HepG2 (cell line): ENCODE data around the gene ZNF30. TPM values are rescaled to one million over a fixed set of nuclear protein-coding genes. Genes with fewer than 3 reads are reported as not detected.

ENCODE experiments used
- ADNP ChIP-seq: sonication (generic); formaldehyde crosslinking; IDR thresholded peaks from 2 replicates; pipeline ENCODE4 v1.4.0; 2020; ENCODE audit warnings: missing genetic modification reagents
- AGO1 ChIP-seq: fragments of 200-400 bp; formaldehyde crosslinking; IDR thresholded peaks from 2 replicates; pipeline ENCODE4 v1.6.1; 2017; ENCODE audit warnings: mild to moderate bottlenecking, low read depth, low read length, moderate library complexity; ENCODE audit not compliant: poor library complexity, severe bottlenecking
- ATAD3A ChIP-seq: sonication (generic); formaldehyde crosslinking; IDR thresholded peaks from 2 replicates; pipeline ENCODE4 v1.4.0; 2020; ENCODE audit warnings: missing genetic modification reagents
- DR1 ChIP-seq: sonication (generic); formaldehyde crosslinking; IDR thresholded peaks from 2 replicates; pipeline ENCODE4 v1.8.0; 2021; ENCODE audit warnings: mild to moderate bottlenecking, missing genetic modification reagents, inconsistent platforms
- FOXA3 ChIP-seq: IDR thresholded peaks from 2 replicates; pipeline ENCODE4 v1.6.1; 2016; ENCODE audit warnings: missing genetic modification reagents, missing compliant biosample characterization
- GABPB1 ChIP-seq: IDR thresholded peaks from 2 replicates; pipeline ENCODE4 v1.6.1; 2016; ENCODE audit warnings: mild to moderate bottlenecking, missing genetic modification reagents, moderate library complexity, missing compliant biosample characterization
- GLMP ChIP-seq: sonication (generic); formaldehyde crosslinking; IDR thresholded peaks from 2 replicates; pipeline ENCODE4 v1.9.0; 2021; ENCODE audit warnings: missing genetic modification reagents, mild to moderate bottlenecking, borderline replicate concordance
- GTF3A ChIP-seq: sonication (generic); formaldehyde crosslinking; conservative IDR thresholded peaks from 2 replicates; pipeline ENCODE4 v1.4.0; 2020; ENCODE audit warnings: mild to moderate bottlenecking, missing genetic modification reagents
- MAX ChIP-seq: IDR thresholded peaks from 2 replicates; pipeline ENCODE4 v1.6.1; 2012; ENCODE audit warnings: inconsistent platforms
- MTA1 ChIP-seq: sonication (generic); formaldehyde crosslinking; IDR thresholded peaks from 2 replicates; pipeline ENCODE4 v1.4.0; 2020; ENCODE audit warnings: missing genetic modification reagents, mild to moderate bottlenecking, borderline replicate concordance
- MXD3 ChIP-seq: IDR thresholded peaks from 2 replicates; pipeline ENCODE4 v1.6.1; 2016; ENCODE audit warnings: mild to moderate bottlenecking, missing biosample characterization, missing genetic modification reagents
- MYC ChIP-seq: sonication (generic); formaldehyde crosslinking; IDR thresholded peaks from 2 replicates; pipeline ENCODE4 v1.9.0; 2021; ENCODE audit warnings: missing genetic modification reagents, borderline replicate concordance
- NCOA1 ChIP-seq: sonication (generic); formaldehyde crosslinking; IDR thresholded peaks from 2 replicates; pipeline ENCODE4 v1.9.0; 2021; ENCODE audit warnings: missing genetic modification reagents
- NR2C2 ChIP-seq: sonication (generic); formaldehyde crosslinking; IDR thresholded peaks from 2 replicates; pipeline ENCODE4 v1.4.0; 2020; ENCODE audit warnings: missing genetic modification reagents, mild to moderate bottlenecking, moderate library complexity, borderline replicate concordance
- RXRA ChIP-seq: sonication (generic); formaldehyde crosslinking; IDR thresholded peaks from 2 replicates; pipeline ENCODE4 v1.5.1; 2020; ENCODE audit warnings: missing genetic modification reagents
- SAP130 ChIP-seq: IDR thresholded peaks from 2 replicates; pipeline ENCODE4 v1.6.1; 2016; ENCODE audit warnings: low read depth
- SNAPC2 ChIP-seq: sonication (generic); formaldehyde crosslinking; IDR thresholded peaks from 2 replicates; pipeline ENCODE4 v1.8.1; 2022; ENCODE audit warnings: mild to moderate bottlenecking, missing genetic modification reagents
- TBL1XR1 ChIP-seq: fragments of 150-350 bp; IDR thresholded peaks from 2 replicates; pipeline ENCODE4 v1.6.1; 2014; ENCODE audit warnings: borderline replicate concordance, low read length; ENCODE audit not compliant: partially characterized antibody
- ZFP82 ChIP-seq: sonication (generic); formaldehyde crosslinking; IDR thresholded peaks from 2 replicates; pipeline ENCODE4 v1.5.1; 2020; ENCODE audit warnings: mild to moderate bottlenecking, missing genetic modification reagents, borderline replicate concordance
- ZMAT3 ChIP-seq: sonication (generic); formaldehyde crosslinking; conservative IDR thresholded peaks from 2 replicates; pipeline ENCODE4 v1.7.0; 2021; ENCODE audit warnings: missing genetic modification reagents
- ZNF121 ChIP-seq: sonication (generic); formaldehyde crosslinking; IDR thresholded peaks from 2 replicates; pipeline ENCODE4 v1.5.0; 2020; ENCODE audit warnings: mild to moderate bottlenecking, missing genetic modification reagents
- ZNF580 ChIP-seq: IDR thresholded peaks from 2 replicates; pipeline ENCODE4 v1.6.1; 2016; ENCODE audit warnings: low read depth, borderline replicate concordance
- ZNF597 ChIP-seq: sonication (generic); formaldehyde crosslinking; IDR thresholded peaks from 2 replicates; pipeline ENCODE4 v1.5.0; 2020; ENCODE audit warnings: missing genetic modification reagents
- ZNF7 ChIP-seq: IDR thresholded peaks from 2 replicates; pipeline ENCODE4 v1.6.1; 2016; ENCODE audit warnings: missing biosample characterization, missing genetic modification reagents
- ZNF713 ChIP-seq: sonication (generic); formaldehyde crosslinking; IDR thresholded peaks from 2 replicates; pipeline ENCODE4 v1.4.0; 2020; ENCODE audit warnings: mild to moderate bottlenecking, missing genetic modification reagents
- ZNF720 ChIP-seq: sonication (generic); formaldehyde crosslinking; IDR thresholded peaks from 2 replicates; pipeline ENCODE4 v1.4.0; 2020; ENCODE audit warnings: missing genetic modification reagents
- ZNF740 ChIP-seq: sonication (generic); formaldehyde crosslinking; IDR thresholded peaks from 2 replicates; pipeline ENCODE4 v1.4.0; 2020; ENCODE audit warnings: missing genetic modification reagents
- ZNF788 ChIP-seq: sonication (generic); formaldehyde crosslinking; IDR thresholded peaks from 2 replicates; pipeline ENCODE4 v1.5.0; 2020; ENCODE audit warnings: mild to moderate bottlenecking, missing genetic modification reagents, borderline replicate concordance
- polyA plus RNA-seq, 8 experiments: library from polyadenylated mRNA; depleted of rRNA in 3 of 8; stranded (reverse) in 7 of 8; unstranded in 1 of 8; fragments of >200 nt; fragmentation: Illumina TruSeq in 4 of 8; extraction: Trizol in 4 of 8; gene quantifications; 2 replicates each; pipeline versions ENCODE4 v1.2.1 to v1.2.3, GENCODE V29; 2011 to 2016; ENCODE audit warnings: low read depth in 4 of 8, missing spikeins in 1 of 8, mixed read lengths in 1 of 8; ENCODE audit not compliant: insufficient read depth in 1 of 8
- total RNA-seq, 5 experiments: library from RNA; depleted of rRNA; stranded (reverse); fragments of >200 nt; fragmentation: Illumina TruSeq; extraction: Trizol; gene quantifications; 2 replicates each; pipeline ENCODE4 v1.2.3, GENCODE V29; 2016; ENCODE audit warnings: low read depth in 1 of 5

ZNF30 gene
- total and polyA plus RNA-seq, 2 of the 13 experiments (the other 11 are each of a cell fraction or from before 2014, with no cell fraction given) = 2.3 to 4.4 TPM

- TF ChIP-seq ZNF580 (CRISPR knock-in tag) (0 out of 2 replicates have a peak, but pooled peaks have one; percentile 56), ADNP (CRISPR knock-in tag) (no peak), ZNF713 (CRISPR knock-in tag) (no peak), MAX (peak; percentile 74), ZMAT3 (CRISPR knock-in tag) (peak; percentile 62), ZNF597 (CRISPR knock-in tag) (no peak), MYC (CRISPR knock-in tag) (peak; percentile 48; the same call in 1 of the 2 replicates), ZNF740 (CRISPR knock-in tag) (no peak), RXRA (CRISPR knock-in tag) (no peak), GLMP (CRISPR knock-in tag) (no peak), FOXA3 (CRISPR knock-in tag) (no peak; the same call in 1 of the 2 replicates), NR2C2 (CRISPR knock-in tag) (peak; percentile 46; the same call in 1 of the 2 replicates), GTF3A (CRISPR knock-in tag) (no peak), ZNF7 (CRISPR knock-in tag) (no peak), SAP130 (CRISPR knock-in tag) (peak; percentile 84), ZFP82 (no peak), MXD3 (CRISPR knock-in tag) (no peak; the same call in 1 of the 2 replicates), ATAD3A (no peak), MTA1 (CRISPR knock-in tag) (no peak), ZNF720 (CRISPR knock-in tag) (no peak), ZNF788 (CRISPR knock-in tag) (no peak; the same call in 1 of the 2 replicates), ZNF121 (no peak), GABPB1 (CRISPR knock-in tag) (peak; percentile 86), NCOA1 (CRISPR knock-in tag) (no peak), SNAPC2 (CRISPR knock-in tag) (peak; percentile 45; the same call in 1 of the 2 replicates), DR1 (CRISPR knock-in tag) (no peak), TBL1XR1 (no peak), AGO1 (peak; percentile 55)
Measured at GRCh38 chr19:34963573-34964406, 37.1 kb downstream of the ZNF30 start, which contains the start of gene ZNF792 (continued).
